ENCODE data around the gene KCNK3. TPM values are rescaled to one million over a fixed set of nuclear protein-coding genes. Genes with fewer than 3 reads are reported as not detected.

Gene KCNK3
- total and polyA plus RNA-seq, 11 donors: 0.61 to 12.2 (median 2.1) TPM

GRCh38 chr2:26647981-26648380, 44.5 kb upstream of the KCNK3 start:
- Histone ChIP-seq H3K9me3 (no peaks in the 10 kb centered on the region), H3K4me3 (no peak overlapping the region), H3K27ac (no peak overlapping the region), H3K27me3 (peaks cover 0 to 30% (median 0%) of the 10 kb centered on the region in 9 donors), H3K36me3 (no peaks in the 10 kb centered on the region), H3K4me1 (no peaks in the 10 kb centered on the region)
- ATAC-seq: no peak
- TF ChIP-seq POLR2A (IDR thresholded peaks at IDR 0.05) (no peak), CTCF (IDR thresholded peaks at IDR 0.05) (no peak)
- DNase-seq: no peak
- WGBS, 4 donors: 81 to 85% (median 83%) methylated on average over 3 of the region's 3 CpGs
- intact Hi-C loops (cut with DNase I): no loop called here

GRCh38 chr2:26648516-26648915, 44.0 kb upstream of the KCNK3 start:
- H3K4me3 ChIP-seq: no peak overlapping the region
- no peak for ATAC-seq
- H3K4me1 ChIP-seq: no peaks in the 10 kb centered on the region
- H3K27me3 ChIP-seq: peaks cover 0 to 30% (median 0%) of the 10 kb centered on the region in 9 donors
- TF ChIP-seq POLR2A (IDR thresholded peaks at IDR 0.05) (no peak), CTCF (IDR thresholded peaks at IDR 0.05) (no peak)
- intact Hi-C loops (cut with DNase I): no loop called here
- no peaks in the 10 kb centered on the region for H3K36me3 ChIP-seq
- no peak for DNase-seq
- no peaks in the 10 kb centered on the region for H3K9me3 ChIP-seq
- 79 to 84% (median 82%) methylated on average over 5 to 6 of the region's 6 CpGs for WGBS, 4 donors
- H3K27ac ChIP-seq: no peak overlapping the region

- Histone ChIP-seq H3K27ac (no peak overlapping the region), H3K27me3 (peaks cover 0 to 26% (median 0%) of the 10 kb centered on the region in 9 donors), H3K9me3 (no peaks in the 10 kb centered on the region), H3K4me1 (no peaks in the 10 kb centered on the region), H3K36me3 (no peaks in the 10 kb centered on the region), H3K4me3 (no peak overlapping the region)
- ATAC-seq (no peak), DNase-seq (no peak)
- intact Hi-C loops (cut with DNase I): no loop called here
- TF ChIP-seq POLR2A (IDR thresholded peaks at IDR 0.05): no peak
- no peak for TF ChIP-seq CTCF (IDR thresholded peaks at IDR 0.05)
- WGBS, 4 donors: 60 to 82% (median 68%) methylated on average over 7 of the region's 7 CpGs
These were observed 43.2 kb upstream of the KCNK3 start for GRCh38 chr2:26649322-26649721.

DNA sequence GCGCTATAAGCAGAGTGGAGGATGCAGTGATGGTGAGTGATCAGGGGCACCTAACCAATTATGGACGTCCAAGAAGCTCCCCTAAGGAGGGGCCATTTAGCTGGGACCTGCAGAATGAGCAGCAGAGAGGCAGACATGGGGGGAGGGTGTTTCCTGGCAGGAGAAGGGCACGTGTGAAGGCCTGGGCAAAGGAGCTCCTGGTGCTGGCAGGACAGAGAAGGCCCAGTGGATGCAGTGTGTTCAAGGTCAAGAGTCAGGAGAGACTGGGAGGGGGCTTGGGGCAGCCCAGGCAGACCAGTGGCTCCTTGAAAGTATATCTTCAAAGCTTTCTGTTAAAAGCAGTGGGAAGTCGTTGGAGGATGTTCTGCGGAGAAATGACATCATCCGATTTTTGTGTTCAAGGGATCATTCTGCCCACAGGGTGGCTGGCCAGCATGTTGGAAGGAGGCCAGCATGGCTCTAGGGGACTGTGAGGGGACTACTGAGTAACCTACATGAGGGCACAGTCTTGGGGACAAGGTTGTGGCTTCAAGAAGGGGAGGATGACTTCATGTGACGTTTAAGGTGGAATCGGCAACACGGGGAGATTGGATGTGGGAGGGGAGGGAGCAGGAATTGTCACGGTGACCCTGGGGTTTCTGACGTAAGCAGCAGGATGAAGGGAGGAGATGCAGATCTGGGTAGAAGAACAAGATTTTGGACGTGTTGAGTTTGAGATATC, 42.4 kb upstream of the KCNK3 start:
- no peak for TF ChIP-seq CTCF (IDR thresholded peaks at IDR 0.05)
- no peak for TF ChIP-seq POLR2A (IDR thresholded peaks at IDR 0.05)
- ATAC-seq: no peak
- H3K27me3 ChIP-seq: peaks cover 0 to 21% (median 0%) of the 10 kb centered on the region in 9 donors

More for the DNA sequence above, 42.4 kb upstream of the KCNK3 start:
- Histone ChIP-seq H3K9me3 (no peaks in the 10 kb centered on the region), H3K27ac (no peak overlapping the region), H3K36me3 (no peaks in the 10 kb centered on the region), H3K4me3 (no peak overlapping the region), H3K4me1 (no peaks in the 10 kb centered on the region)
- WGBS, 4 donors: 72 to 75% (median 73%) methylated on average over 12 of the region's 12 CpGs
- intact Hi-C loops (cut with DNase I): no loop called here
- DNase-seq: no peak
